ENCODE data around the gene ZFP91. TPM values are rescaled to one million over a fixed set of nuclear protein-coding genes. Genes with fewer than 3 reads are reported as not detected.

The ZFP91 gene
- total and polyA plus RNA-seq, 2 of the 13 experiments (the other 11 are each of a cell fraction or from before 2014, with no cell fraction given) = 13.5 to 38.6 TPM

- TF ChIP-seq ZBED4 (CRISPR knock-in tag; IDR thresholded peaks at IDR 0.05; ENCODE audit: borderline replicate concordance) = peak; percentile 33; the same call in 1 of the 2 replicates
- TF ChIP-seq ZMYM4 (CRISPR knock-in tag; IDR thresholded peaks at IDR 0.05) = peak; percentile 97
- TF ChIP-seq HHEX (CRISPR knock-in tag; IDR thresholded peaks at IDR 0.05) = no peak
- no peak for TF ChIP-seq RFXAP (CRISPR knock-in tag; IDR thresholded peaks at IDR 0.05; ENCODE audit: borderline replicate concordance)
- TF ChIP-seq TSC22D2 (CRISPR knock-in tag; IDR thresholded peaks at IDR 0.05; ENCODE audit: borderline replicate concordance) = peak; percentile 61; the same call in 1 of the 2 replicates
- TF ChIP-seq ZNF331 (CRISPR knock-in tag; IDR thresholded peaks at IDR 0.05) = no peak
- TF ChIP-seq HNRNPH1 (optimal IDR thresholded peaks at IDR 0.05; ENCODE audit: low read depth, low read length) = no peak
- TF ChIP-seq GPN1 (CRISPR knock-in tag; IDR thresholded peaks at IDR 0.05; ENCODE audit: borderline replicate concordance) = no peak
- no peak for TF ChIP-seq ZKSCAN5 (CRISPR knock-in tag; IDR thresholded peaks at IDR 0.05)
- no peak for TF ChIP-seq ZNF607 (CRISPR knock-in tag; IDR thresholded peaks at IDR 0.05; ENCODE audit: borderline replicate concordance)
- no peak; the same call in 1 of the 2 replicates for TF ChIP-seq ZNF556 (CRISPR knock-in tag; IDR thresholded peaks at IDR 0.05; ENCODE audit: borderline replicate concordance)
- no peak for TF ChIP-seq PHF5A (CRISPR knock-in tag; IDR thresholded peaks at IDR 0.05; ENCODE audit: low read depth, unreplicated experiment)
- TF ChIP-seq ZNF513 (CRISPR knock-in tag; conservative IDR thresholded peaks at IDR 0.05) = no peak
- peak; percentile 85 for TF ChIP-seq PTBP1 (IDR thresholded peaks at IDR 0.05; ENCODE audit: low read depth, low read length, poor library complexity, severe bottlenecking)
- TF ChIP-seq ZNF512 (CRISPR knock-in tag; IDR thresholded peaks at IDR 0.05) = no peak
- TF ChIP-seq ZNF768 (CRISPR knock-in tag; IDR thresholded peaks at IDR 0.05) = peak; percentile 52; the same call in 1 of the 2 replicates
- no peak for TF ChIP-seq CSRNP2 (CRISPR knock-in tag; conservative IDR thresholded peaks at IDR 0.05; ENCODE audit: low read depth)
- no peak for TF ChIP-seq ZNF704 (CRISPR knock-in tag; IDR thresholded peaks at IDR 0.05; ENCODE audit: borderline replicate concordance)
Measured at GRCh38 chr11:58579192-58580129, 598 bp downstream of the ZFP91 start (continued).
